Measurements from ENCODE around the gene ATP6V0B. TPM values are rescaled to one million over a fixed set of nuclear protein-coding genes. Genes with fewer than 3 reads are reported as not detected.

ATP6V0B gene
- total RNA-seq, 1 experiment from 2014 or later = 241 TPM

DNA sequence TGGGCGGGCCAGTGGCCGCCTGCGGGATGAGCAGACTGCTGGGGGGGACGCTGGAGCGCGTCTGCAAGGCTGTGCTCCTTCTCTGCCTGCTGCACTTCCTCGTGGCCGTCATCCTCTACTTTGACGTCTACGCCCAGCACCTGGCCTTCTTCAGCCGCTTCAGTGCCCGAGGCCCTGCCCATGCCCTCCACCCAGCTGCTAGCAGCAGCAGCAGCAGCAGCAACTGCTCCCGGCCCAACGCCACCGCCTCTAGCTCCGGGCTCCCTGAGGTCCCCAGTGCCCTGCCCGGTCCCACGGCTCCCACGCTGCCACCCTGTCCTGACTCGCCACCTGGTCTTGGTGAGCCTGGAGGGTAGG is 6.4 kb downstream of the ATP6V0B start:
- POLR2A ChIA-PET (ENCODE audit: unreplicated experiment) = no interaction called here
- Histone ChIP-seq H3K36me3 (ENCODE audit: low read depth, low read length) (peaks cover 26% of the 10 kb centered on the region), H3F3A (ENCODE audit: low read length, unreplicated experiment) (no peaks in the 10 kb centered on the region), H3K27me3 (ENCODE audit: low read length) (no peaks in the 10 kb centered on the region), H3K9me3 (ENCODE audit: low read length) (no peaks in the 10 kb centered on the region), H3K4me2 (ENCODE audit: low read length) (peak overlapping the region; percentile 97), H4K20me1 (ENCODE audit: low read length) (peaks cover 18% of the 10 kb centered on the region; the same call in 1 of the 2 replicates), H3K27ac (ENCODE audit: low read length) (no peak overlapping the region), H2AFZ (ENCODE audit: low read length) (no peak overlapping the region), H3K4me3 (ENCODE audit: low read length) (no peak overlapping the region; the same call in 1 of the 2 replicates), H3K9me2 (replicated peaks; ENCODE audit: low read length) (no peaks in the 10 kb centered on the region), H3K79me2 (ENCODE audit: low read length) (peaks cover 70% of the 10 kb centered on the region), H3K9ac (ENCODE audit: low read length) (no peak overlapping the region), H3K4me1 (ENCODE audit: insufficient read depth, low read length) (peaks cover 42% of the 10 kb centered on the region)
- DNase-seq (no peak), ATAC-seq (no peak)
- TF ChIP-seq EZH2phosphoT487 (IDR thresholded peaks at IDR 0.05; ENCODE audit: borderline replicate concordance, low read length) = no peak
- no peak for TF ChIP-seq EZH2 (IDR thresholded peaks at IDR 0.05; ENCODE audit: low read length, unreplicated experiment)
- TF ChIP-seq, protein P1, sequence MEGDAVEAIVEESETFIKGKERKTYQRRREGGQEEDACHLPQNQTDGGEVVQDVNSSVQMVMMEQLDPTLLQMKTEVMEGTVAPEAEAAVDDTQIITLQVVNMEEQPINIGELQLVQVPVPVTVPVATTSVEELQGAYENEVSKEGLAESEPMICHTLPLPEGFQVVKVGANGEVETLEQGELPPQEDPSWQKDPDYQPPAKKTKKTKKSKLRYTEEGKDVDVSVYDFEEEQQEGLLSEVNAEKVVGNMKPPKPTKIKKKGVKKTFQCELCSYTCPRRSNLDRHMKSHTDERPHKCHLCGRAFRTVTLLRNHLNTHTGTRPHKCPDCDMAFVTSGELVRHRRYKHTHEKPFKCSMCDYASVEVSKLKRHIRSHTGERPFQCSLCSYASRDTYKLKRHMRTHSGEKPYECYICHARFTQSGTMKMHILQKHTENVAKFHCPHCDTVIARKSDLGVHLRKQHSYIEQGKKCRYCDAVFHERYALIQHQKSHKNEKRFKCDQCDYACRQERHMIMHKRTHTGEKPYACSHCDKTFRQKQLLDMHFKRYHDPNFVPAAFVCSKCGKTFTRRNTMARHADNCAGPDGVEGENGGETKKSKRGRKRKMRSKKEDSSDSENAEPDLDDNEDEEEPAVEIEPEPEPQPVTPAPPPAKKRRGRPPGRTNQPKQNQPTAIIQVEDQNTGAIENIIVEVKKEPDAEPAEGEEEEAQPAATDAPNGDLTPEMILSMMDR (conservative IDR thresholded peaks at IDR 0.05; ENCODE audit: low read depth, low read length) = no peak
- no TSS peak for BruUV-seq (replicated peaks)
- intact Hi-C loops (cut with micrococcal nuclease) = no loop called here
- CTCF ChIA-PET = no interaction called here

DNA sequence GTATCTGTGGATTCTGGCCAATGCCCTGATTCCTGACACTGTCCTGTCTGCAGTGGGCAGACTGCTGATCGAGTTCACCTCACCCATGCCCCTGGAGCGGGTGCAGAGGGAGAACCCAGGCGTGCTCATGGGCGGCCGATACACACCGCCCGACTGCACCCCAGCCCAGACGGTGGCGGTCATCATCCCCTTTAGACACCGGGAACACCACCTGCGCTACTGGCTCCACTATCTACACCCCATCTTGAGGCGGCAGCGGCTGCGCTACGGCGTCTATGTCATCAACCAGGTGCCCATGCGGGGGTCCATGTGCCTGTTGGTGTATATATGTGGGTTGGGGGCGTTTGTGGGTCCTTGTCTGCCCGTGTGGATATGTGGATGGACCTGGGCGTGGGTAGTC is 6.9 kb downstream of the ATP6V0B start:
- intact Hi-C loops (cut with micrococcal nuclease) = no loop called here
- POLR2A ChIA-PET (ENCODE audit: unreplicated experiment) = interaction anchor here (0.6 kb wide), 1 partner anchor 49 kb away, joined by 13 read pairs; the partner anchor contains the start of gene SLC6A9

DNA sequence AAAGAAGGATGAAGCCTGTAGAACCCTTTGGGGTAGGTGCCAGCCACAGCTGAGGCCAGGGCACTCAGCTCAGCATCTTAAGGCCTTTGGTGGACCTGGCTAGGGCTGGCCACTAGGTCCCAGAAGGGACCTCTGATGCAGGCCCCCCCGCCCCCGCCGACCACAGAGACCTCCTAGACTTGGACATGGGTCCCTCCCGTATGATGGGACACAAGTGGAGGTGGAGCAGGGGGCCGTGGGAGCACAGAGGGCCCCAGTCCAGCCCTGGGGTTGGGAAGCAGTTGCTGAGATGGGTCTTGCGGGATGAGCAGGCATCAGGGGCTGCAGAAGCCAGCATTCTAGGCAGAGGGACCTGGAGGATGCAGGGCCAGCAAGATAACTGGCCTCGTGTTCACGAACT is 7.5 kb downstream of the ATP6V0B start:
- DNase-seq = no peak
- peaks cover 59% of the 10 kb centered on the region for H3K79me2 ChIP-seq (ENCODE audit: low read length)
- 0 out of 2 replicates have a peak, but pooled peaks cover 7% of the 10 kb centered on the region for H4K20me1 ChIP-seq (ENCODE audit: low read length)
- H3K27me3 ChIP-seq (ENCODE audit: low read length) = no peaks in the 10 kb centered on the region
- no peaks in the 10 kb centered on the region for H3K9me3 ChIP-seq (ENCODE audit: low read length)
- no peak overlapping the region for H3K4me2 ChIP-seq (ENCODE audit: low read length)
- TF ChIP-seq, protein P1 (conservative IDR thresholded peaks at IDR 0.05; ENCODE audit: low read depth, low read length) = no peak
- TF ChIP-seq EZH2 (IDR thresholded peaks at IDR 0.05; ENCODE audit: low read length, unreplicated experiment) (no peak), EZH2phosphoT487 (IDR thresholded peaks at IDR 0.05; ENCODE audit: borderline replicate concordance, low read length) (no peak)
- ChIA-PET POLR2A (ENCODE audit: unreplicated experiment) (interaction anchor here (0.6 kb wide), 1 partner anchor 49 kb away, joined by 13 read pairs; the partner anchor contains the start of gene SLC6A9), CTCF (no interaction called here)
- H3K9ac ChIP-seq (ENCODE audit: low read length) = no peak overlapping the region
- no peaks in the 10 kb centered on the region for H3K9me2 ChIP-seq (replicated peaks; ENCODE audit: low read length)
- H2AFZ ChIP-seq (ENCODE audit: low read length) = no peak overlapping the region
- no peak for ATAC-seq
- no peak overlapping the region for H3K4me3 ChIP-seq (ENCODE audit: low read length)
- intact Hi-C loops (cut with micrococcal nuclease) = no loop called here
- H3F3A ChIP-seq (ENCODE audit: low read length, unreplicated experiment) = no peaks in the 10 kb centered on the region
- no TSS peak for BruUV-seq (replicated peaks)
- no peak overlapping the region for H3K27ac ChIP-seq (ENCODE audit: low read length)
- H3K4me1 ChIP-seq (ENCODE audit: insufficient read depth, low read length) = peaks cover 31% of the 10 kb centered on the region
- peaks cover 16% of the 10 kb centered on the region; the same call in 1 of the 2 replicates for H3K36me3 ChIP-seq (ENCODE audit: low read depth, low read length)

More for the DNA sequence above, 6.9 kb downstream of the ATP6V0B start:
- Histone ChIP-seq H3K4me3 (ENCODE audit: low read length) (no peak overlapping the region), H3K79me2 (ENCODE audit: low read length) (peaks cover 65% of the 10 kb centered on the region), H3K9me2 (replicated peaks; ENCODE audit: low read length) (no peaks in the 10 kb centered on the region), H3K4me1 (ENCODE audit: insufficient read depth, low read length) (peaks cover 37% of the 10 kb centered on the region), H3K4me2 (ENCODE audit: low read length) (no peak overlapping the region), H3K27ac (ENCODE audit: low read length) (no peak overlapping the region), H4K20me1 (ENCODE audit: low read length) (0 out of 2 replicates have a peak, but pooled peaks cover 13% of the 10 kb centered on the region), H3F3A (ENCODE audit: low read length, unreplicated experiment) (no peaks in the 10 kb centered on the region), H3K27me3 (ENCODE audit: low read length) (no peaks in the 10 kb centered on the region), H3K9ac (ENCODE audit: low read length) (no peak overlapping the region), H3K9me3 (ENCODE audit: low read length) (no peaks in the 10 kb centered on the region), H3K36me3 (ENCODE audit: low read depth, low read length) (peaks cover 22% of the 10 kb centered on the region; the same call in 1 of the 2 replicates), H2AFZ (ENCODE audit: low read length) (no peak overlapping the region)
- no TSS peak for BruUV-seq (replicated peaks)
- ATAC-seq (no peak), DNase-seq (no peak)
- CTCF ChIA-PET = no interaction called here
- no peak for TF ChIP-seq EZH2phosphoT487 (IDR thresholded peaks at IDR 0.05; ENCODE audit: borderline replicate concordance, low read length)
- TF ChIP-seq, protein P1 (conservative IDR thresholded peaks at IDR 0.05; ENCODE audit: low read depth, low read length) = no peak
